ENCODE results near the gene CDON.

GRCh38 chr11:126034933-126035425, 27.7 kb downstream of the CDON start:
- TF ChIP-seq MAX (IDR thresholded peaks at IDR 0.05) = no peak
- TF ChIP-seq YY1 (IDR thresholded peaks at IDR 0.05; ENCODE audit: low read depth) = no peak

Data from Ishikawa (cell line).